ENCODE measurements around the gene FRAS1.
A peak's percentile ranks its signal among the peaks of the same experiment; 100 is the strongest.

Gene FRAS1

GRCh38 chr4:78310007-78310739 is 253.1 kb downstream of the FRAS1 start:
- no peaks in the 10 kb centered on the region for H3K36me3 ChIP-seq
- H3K27ac ChIP-seq: no peak overlapping the region
- H3K4me2 ChIP-seq: no peak overlapping the region
- no peak for TF ChIP-seq Cebpa-rat (IDR thresholded peaks at IDR 0.05)
- no peaks in the 10 kb centered on the region for H4K20me1 ChIP-seq
- H3K4me3 ChIP-seq: no peak overlapping the region
- peaks cover 9% of the 10 kb centered on the region; the same call in 1 of the 2 replicates for H3K9me3 ChIP-seq
- no peak overlapping the region for H3K9ac ChIP-seq
- H3K27me3 ChIP-seq: no peaks in the 10 kb centered on the region
- peaks cover 5% of the 10 kb centered on the region for H3K4me1 ChIP-seq

- Histone ChIP-seq H3K4me2 (no peak overlapping the region), H3K27me3 (no peaks in the 10 kb centered on the region), H3K9me3 (peaks cover 9% of the 10 kb centered on the region; the same call in 1 of the 2 replicates), H3K4me3 (no peak overlapping the region), H3K36me3 (no peaks in the 10 kb centered on the region), H3K27ac (no peak overlapping the region), H4K20me1 (no peaks in the 10 kb centered on the region), H3K9ac (no peak overlapping the region), H3K4me1 (peaks cover 5% of the 10 kb centered on the region)
- no peak for TF ChIP-seq Cebpa-rat (IDR thresholded peaks at IDR 0.05)
Measured at GRCh38 chr4:78310740-78311115, 253.6 kb downstream of the FRAS1 start.

DNA sequence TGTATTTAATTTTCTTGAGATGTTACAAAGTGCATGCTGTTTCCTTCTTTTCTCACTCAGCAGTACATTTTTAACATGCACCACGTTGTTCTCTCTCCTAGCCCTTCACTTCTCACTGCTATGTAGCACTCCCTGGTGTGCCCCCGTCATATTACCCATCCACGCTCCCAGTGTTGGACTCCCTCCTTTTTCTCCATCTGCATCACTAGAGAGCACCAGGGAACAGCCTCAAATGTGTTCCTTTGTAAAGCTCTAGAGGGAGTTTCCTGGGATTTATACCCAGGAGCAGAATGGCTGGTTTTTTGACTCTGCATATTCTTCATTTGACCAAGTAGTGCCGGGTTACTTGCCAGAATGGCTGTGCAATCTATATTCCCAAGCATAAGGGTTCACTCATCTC is 254.2 kb downstream of the FRAS1 start:
- no peak overlapping the region for H3K9ac ChIP-seq
- H3K4me3 ChIP-seq: no peak overlapping the region
- H3K9me3 ChIP-seq: peaks cover 9% of the 10 kb centered on the region; the same call in 1 of the 2 replicates
- H3K27me3 ChIP-seq: no peaks in the 10 kb centered on the region
- H4K20me1 ChIP-seq: no peaks in the 10 kb centered on the region
- no peak for TF ChIP-seq Cebpa-rat (IDR thresholded peaks at IDR 0.05)
- no peaks in the 10 kb centered on the region for H3K36me3 ChIP-seq
- H3K4me2 ChIP-seq: no peak overlapping the region
- no peak overlapping the region for H3K27ac ChIP-seq
- peaks cover 5% of the 10 kb centered on the region for H3K4me1 ChIP-seq

DNA sequence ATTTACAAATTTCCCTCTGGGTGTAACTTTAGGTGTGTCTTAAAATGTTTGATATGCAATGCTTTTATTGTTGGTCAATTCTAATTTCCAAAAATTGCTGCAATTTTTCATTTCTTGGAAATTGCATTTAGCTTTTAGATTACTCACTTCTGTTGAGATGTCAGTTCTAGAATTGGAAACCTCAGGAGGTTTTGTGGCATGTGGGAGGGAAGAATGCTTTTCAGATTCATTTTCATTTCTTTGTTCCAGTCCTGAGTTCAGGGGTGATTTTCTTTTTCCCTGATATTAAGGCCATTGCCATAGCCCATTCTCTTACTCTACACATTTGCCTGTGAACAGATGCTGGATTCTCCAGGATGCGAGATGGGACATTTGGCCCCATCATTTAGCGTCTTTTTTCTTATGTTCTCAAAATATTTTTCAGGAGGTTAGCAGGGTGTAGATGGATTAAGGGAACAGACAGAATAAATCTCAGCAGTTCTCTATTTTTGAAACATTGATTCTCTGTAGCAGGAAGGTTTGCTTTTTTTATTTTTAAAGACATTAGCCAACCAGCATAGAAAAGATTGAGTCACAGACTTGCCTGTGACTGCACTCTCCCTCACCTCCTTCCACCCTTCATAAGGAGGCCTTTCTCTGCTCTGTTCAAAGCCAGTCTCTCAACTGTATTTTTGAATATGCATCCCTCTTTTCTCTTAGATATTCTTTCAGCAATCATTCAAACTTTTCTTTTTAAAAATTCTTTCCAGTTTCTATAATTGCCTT is 256.0 kb downstream of the FRAS1 start:
- no peaks in the 10 kb centered on the region for H4K20me1 ChIP-seq
- no peaks in the 10 kb centered on the region for H3K36me3 ChIP-seq

GRCh38 chr4:78313754-78314120 is 256.6 kb downstream of the FRAS1 start:
- Histone ChIP-seq H3K27ac (no peak overlapping the region), H3K4me2 (no peak overlapping the region), H3K4me1 (peaks cover 5% of the 10 kb centered on the region), H3K36me3 (no peaks in the 10 kb centered on the region), H3K27me3 (no peaks in the 10 kb centered on the region), H4K20me1 (no peaks in the 10 kb centered on the region), H3K9ac (no peak overlapping the region), H3K9me3 (no peaks in the 10 kb centered on the region), H3K4me3 (no peak overlapping the region)
- TF ChIP-seq Cebpa-rat (IDR thresholded peaks at IDR 0.05): no peak

More for the DNA sequence above, 256.0 kb downstream of the FRAS1 start:
- Histone ChIP-seq H3K9ac (no peak overlapping the region), H3K27ac (no peak overlapping the region), H3K9me3 (peaks cover 3% of the 10 kb centered on the region; the same call in 1 of the 2 replicates), H3K27me3 (no peaks in the 10 kb centered on the region), H3K4me3 (no peak overlapping the region), H3K4me2 (0 out of 2 replicates have a peak overlapping the region, but pooled peaks have one; percentile 12), H3K4me1 (peaks cover 5% of the 10 kb centered on the region)
- no peak for TF ChIP-seq Cebpa-rat (IDR thresholded peaks at IDR 0.05)

GRCh38 chr4:78318126-78318525 is 261.0 kb downstream of the FRAS1 start:
- H3K36me3 ChIP-seq: no peaks in the 10 kb centered on the region
- no peak overlapping the region for H3K4me3 ChIP-seq
- H3K4me2 ChIP-seq: no peak overlapping the region
- TF ChIP-seq Cebpa-rat (IDR thresholded peaks at IDR 0.05): no peak
- no peaks in the 10 kb centered on the region for H3K9me3 ChIP-seq
- H4K20me1 ChIP-seq: no peaks in the 10 kb centered on the region
- no peak overlapping the region for H3K9ac ChIP-seq
- peaks cover 17% of the 10 kb centered on the region for H3K4me1 ChIP-seq
- no peak overlapping the region for H3K27ac ChIP-seq
- no peaks in the 10 kb centered on the region for H3K27me3 ChIP-seq

DNA sequence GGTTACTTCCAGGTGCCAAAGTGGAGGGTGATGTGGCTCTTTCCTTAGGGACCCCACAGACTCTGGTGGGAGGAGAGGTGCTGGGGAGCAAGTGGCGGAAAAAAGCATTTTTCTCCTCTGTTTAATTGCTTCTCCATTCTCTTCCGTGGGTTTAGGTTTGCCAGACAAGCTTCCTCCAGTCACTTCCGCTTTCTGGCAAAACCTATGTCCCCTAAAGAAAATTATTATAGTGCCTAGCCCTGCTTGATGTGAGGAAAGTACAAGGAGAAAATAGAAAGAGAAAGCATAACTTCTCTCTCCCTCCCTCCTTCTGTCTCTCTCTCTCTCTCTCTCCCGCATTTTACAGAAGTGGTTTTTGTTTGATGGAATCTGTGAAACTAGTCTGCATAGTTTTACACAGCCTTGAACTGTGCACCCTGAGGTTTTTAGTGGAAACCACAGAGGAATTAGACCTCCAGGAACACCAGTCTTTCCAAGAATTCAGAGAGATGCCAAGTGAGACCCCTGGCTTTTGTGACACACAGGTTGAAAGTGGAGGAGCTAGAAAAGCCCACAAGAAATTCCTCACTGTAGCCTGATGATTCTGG is 263.3 kb downstream of the FRAS1 start:
- H3K4me3 ChIP-seq: no peak overlapping the region

DNA sequence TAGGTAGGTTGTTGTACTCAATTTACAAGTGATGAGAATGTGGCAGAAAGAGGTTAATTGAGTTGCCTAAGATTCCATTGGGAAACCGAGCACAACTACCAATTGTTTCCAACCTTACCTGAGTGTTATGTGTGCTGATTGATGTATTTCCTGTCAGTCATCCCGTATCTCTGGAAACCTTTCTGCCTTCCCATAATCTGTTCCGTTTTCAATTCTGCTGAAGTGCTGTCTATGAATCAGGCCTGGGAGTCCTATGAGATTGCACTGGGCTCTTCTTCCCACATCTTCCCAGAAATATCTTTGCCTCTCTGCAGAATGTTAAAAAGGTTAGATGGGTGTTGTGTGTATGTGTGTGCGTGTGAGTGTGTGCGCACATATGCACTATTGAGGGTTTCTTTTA is 264.9 kb downstream of the FRAS1 start:
- Histone ChIP-seq H4K20me1 (no peaks in the 10 kb centered on the region), H3K36me3 (no peaks in the 10 kb centered on the region), H3K9ac (no peak overlapping the region), H3K27me3 (no peaks in the 10 kb centered on the region), H3K4me1 (peaks cover 14% of the 10 kb centered on the region), H3K4me2 (no peak overlapping the region), H3K27ac (no peak overlapping the region), H3K4me3 (no peak overlapping the region), H3K9me3 (no peaks in the 10 kb centered on the region)
- no peak for TF ChIP-seq Cebpa-rat (IDR thresholded peaks at IDR 0.05)

More for the DNA sequence above, 263.3 kb downstream of the FRAS1 start:
- Histone ChIP-seq H3K4me1 (peaks cover 14% of the 10 kb centered on the region), H3K27me3 (no peaks in the 10 kb centered on the region), H3K9me3 (no peaks in the 10 kb centered on the region), H3K4me2 (peak overlapping the region; percentile 47), H3K9ac (no peak overlapping the region), H4K20me1 (no peaks in the 10 kb centered on the region), H3K36me3 (no peaks in the 10 kb centered on the region), H3K27ac (no peak overlapping the region)
- no peak for TF ChIP-seq Cebpa-rat (IDR thresholded peaks at IDR 0.05)

DNA sequence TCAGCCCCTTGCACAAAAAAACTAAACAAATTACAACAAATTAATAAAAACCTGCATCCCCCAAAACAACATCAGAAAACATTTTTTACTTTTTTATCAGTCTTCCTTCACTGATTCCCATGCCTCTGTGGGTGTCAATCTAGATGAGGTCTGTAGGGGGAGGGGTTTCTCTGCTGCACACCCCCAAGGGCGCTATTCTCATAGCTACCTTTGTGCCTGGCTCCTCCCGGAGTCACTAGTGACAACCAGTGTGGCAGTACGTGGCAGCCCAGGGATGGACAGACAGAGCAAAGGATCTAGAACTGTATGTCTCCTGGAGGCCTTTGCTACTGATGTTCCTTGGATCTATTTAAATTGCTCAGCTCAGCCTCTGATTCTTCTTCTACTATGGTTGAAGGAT is 266.3 kb downstream of the FRAS1 start:
- H3K4me1 ChIP-seq: peaks cover 14% of the 10 kb centered on the region
- no peak overlapping the region for H3K4me3 ChIP-seq
- no peaks in the 10 kb centered on the region for H3K9me3 ChIP-seq
- H3K36me3 ChIP-seq: no peaks in the 10 kb centered on the region
- H3K4me2 ChIP-seq: no peak overlapping the region
- no peak for TF ChIP-seq Cebpa-rat (IDR thresholded peaks at IDR 0.05)
- H4K20me1 ChIP-seq: no peaks in the 10 kb centered on the region
- H3K27me3 ChIP-seq: no peaks in the 10 kb centered on the region
- H3K27ac ChIP-seq: no peak overlapping the region
- no peak overlapping the region for H3K9ac ChIP-seq

GRCh38 chr4:78324625-78325024 is 267.5 kb downstream of the FRAS1 start:
- Histone ChIP-seq H4K20me1 (no peaks in the 10 kb centered on the region), H3K27ac (no peak overlapping the region)
- no peak for TF ChIP-seq Cebpa-rat (IDR thresholded peaks at IDR 0.05)

More at GRCh38 chr4:78324625-78325024, 267.5 kb downstream of the FRAS1 start:
- Histone ChIP-seq H3K4me3 (no peak overlapping the region), H3K27me3 (no peaks in the 10 kb centered on the region), H3K36me3 (no peaks in the 10 kb centered on the region), H3K9me3 (no peaks in the 10 kb centered on the region), H3K4me2 (no peak overlapping the region), H3K4me1 (peaks cover 13% of the 10 kb centered on the region), H3K9ac (no peak overlapping the region)

Measured in BLaER1 (cell line).